GM23338 (cell line): Measurements from ENCODE around the gene LRP1B. TPM values are rescaled to one million over a fixed set of nuclear protein-coding genes. Genes with fewer than 3 reads are reported as not detected.

Experiments
- ATAC-seq: fragments of 200-7000 bp; cut with Tn5 transposase; 3 replicates; pipeline ENCODE4 v1.9.1; 2020
- DNase-seq: peaks from one replicate; pipeline ENCODE4 v3.0.0-alpha.2; 2015; ENCODE audit warnings: low spot score
- H2AFZ ChIP-seq: fragments of 200-600 bp; sonication (generic); 2 replicates; pipeline ENCODE4 v1.8.0; 2016; ENCODE audit warnings: antibody characterized with exemption, mild to moderate bottlenecking, moderate library complexity
- H3F3A ChIP-seq: fragments of 200-600 bp; sonication (generic); replicated peaks from 2 replicates; pipeline ENCODE4 v1.8.0; 2017; ENCODE audit warnings: antibody characterized with exemption, mixed run types, low read depth
- H3K27ac ChIP-seq: fragments of 200-600 bp; sonication (generic); 2 replicates; pipeline ENCODE4 v1.6.1; 2016; ENCODE audit warnings: low read depth
- H3K27me3 ChIP-seq: fragments of 200-600 bp; sonication (generic); 2 replicates; pipeline ENCODE4 v1.8.0; 2016; ENCODE audit warnings: mild to moderate bottlenecking, mixed run types, moderate library complexity; ENCODE audit not compliant: insufficient read depth
- H3K36me3 ChIP-seq: fragments of 200-600 bp; sonication (generic); 2 replicates; pipeline ENCODE4 v1.8.0; 2016; ENCODE audit warnings: mild to moderate bottlenecking; ENCODE audit not compliant: insufficient read depth
- H3K4me1 ChIP-seq: fragments of 200-600 bp; sonication (generic); 2 replicates; pipeline ENCODE4 v1.8.0; 2016; ENCODE audit warnings: mild to moderate bottlenecking, moderate library complexity; ENCODE audit not compliant: insufficient read depth
- H3K4me2 ChIP-seq: fragments of 200-600 bp; sonication (generic); 2 replicates; pipeline ENCODE4 v1.7.1; 2017; ENCODE audit warnings: mixed run types
- H3K4me3 ChIP-seq: fragments of 200-600 bp; sonication (generic); 2 replicates; pipeline ENCODE4 v1.6.1; 2016; ENCODE audit warnings: mixed run types
- H3K79me2 ChIP-seq: fragments of 200-600 bp; sonication (generic); replicated peaks from 2 replicates; pipeline ENCODE4 v1.8.0; 2017; ENCODE audit warnings: mild to moderate bottlenecking; ENCODE audit not compliant: insufficient read depth
- H3K9me2 ChIP-seq: fragments of 200-600 bp; sonication (generic); 2 replicates; pipeline ENCODE4 v1.8.0; 2017; ENCODE audit not compliant: insufficient read depth
- H4K20me1 ChIP-seq: fragments of 200-600 bp; sonication (generic); replicated peaks from 2 replicates; pipeline ENCODE4 v1.8.0; 2017; ENCODE audit warnings: mild to moderate bottlenecking; ENCODE audit not compliant: insufficient read depth
- H3K27ac Mint-ChIP-seq: 2 replicates; pipeline ENCODE4 v1.8.0; 2020; ENCODE audit warnings: inconsistent platforms, mild to moderate bottlenecking, moderate library complexity, mixed read lengths
- H3K27me3 Mint-ChIP-seq: 3 replicates; pipeline ENCODE4 v1.8.0; 2022; ENCODE audit warnings: low read depth, mild to moderate bottlenecking, moderate library complexity, mixed read lengths, inconsistent platforms; ENCODE audit not compliant: insufficient read depth, poor library complexity
- H3K36me3 Mint-ChIP-seq: 3 replicates; pipeline ENCODE4 v1.8.0; 2021; ENCODE audit warnings: low read depth, mild to moderate bottlenecking, inconsistent platforms, moderate library complexity, mixed read lengths
- H3K4me1 Mint-ChIP-seq: 3 replicates; pipeline ENCODE4 v1.8.0; 2020; ENCODE audit warnings: mild to moderate bottlenecking, inconsistent platforms, mixed read lengths
- H3K4me3 Mint-ChIP-seq: 3 replicates; pipeline ENCODE4 v1.8.0; 2021; ENCODE audit warnings: moderate library complexity, mild to moderate bottlenecking, inconsistent platforms, mixed read lengths
- H3K9me3 Mint-ChIP-seq: 3 replicates; pipeline ENCODE4 v1.8.0; 2020; ENCODE audit warnings: moderate library complexity, mild to moderate bottlenecking, inconsistent platforms, mixed read lengths
- CREB1 ChIP-seq: fragments of 250-450 bp; sonication (Bioruptor Pico); IDR thresholded peaks from 2 replicates; pipeline ENCODE4 v1.5.0; 2020; ENCODE audit warnings: low read depth, mild to moderate bottlenecking, moderate library complexity
- ETS1 ChIP-seq: IDR thresholded peaks from 2 replicates; pipeline ENCODE4 v1.6.1; 2016; ENCODE audit warnings: antibody characterized with exemption
- EZH2 ChIP-seq: fragments of 200-600 bp; sonication (generic); IDR thresholded peaks from one replicate; pipeline ENCODE4 v1.8.0; 2017; ENCODE audit warnings: antibody characterized with exemption, mild to moderate bottlenecking, low read depth; ENCODE audit not compliant: unreplicated experiment
- EZH2phosphoT487 ChIP-seq: fragments of 200-600 bp; sonication (generic); IDR thresholded peaks from one replicate; pipeline ENCODE4 v1.8.1; 2018; ENCODE audit warnings: antibody characterized with exemption; ENCODE audit not compliant: unreplicated experiment
- JUNB ChIP-seq: IDR thresholded peaks from one replicate; pipeline ENCODE4 v1.6.1; 2016; ENCODE audit warnings: antibody characterized with exemption; ENCODE audit not compliant: unreplicated experiment
- NANOG ChIP-seq: IDR thresholded peaks from 2 replicates; pipeline ENCODE4 v1.6.1; 2016; ENCODE audit warnings: antibody characterized with exemption, borderline replicate concordance
- POLR2AphosphoS5 ChIP-seq: IDR thresholded peaks from 2 replicates; pipeline ENCODE4 v1.6.1; 2016; ENCODE audit warnings: antibody characterized with exemption, low read depth
- STAT1 ChIP-seq: IDR thresholded peaks from one replicate; pipeline ENCODE4 v1.6.1; 2016; ENCODE audit warnings: antibody characterized with exemption; ENCODE audit not compliant: unreplicated experiment
- ZNF114 ChIP-seq: fragments of 250-450 bp; sonication (Bioruptor Pico); IDR thresholded peaks from 2 replicates; pipeline ENCODE4 v1.5.0; 2020; ENCODE audit warnings: mild to moderate bottlenecking, moderate library complexity
- ZNF331 ChIP-seq: fragments of 250-450 bp; sonication (Bioruptor Pico); IDR thresholded peaks from 2 replicates; pipeline ENCODE4 v1.5.0; 2020; ENCODE audit warnings: low read depth, mild to moderate bottlenecking, moderate library complexity
- polyA plus RNA-seq: library from polyadenylated mRNA; unstranded; fragments of >200 nt; fragmentation: Nextera tagmentation; extraction: Ambion mirVana; gene quantifications from 2 replicates; pipeline ENCODE4 v1.2.1, GENCODE V29; 2016
- total RNA-seq: library from RNA; depleted of rRNA; stranded (reverse); fragments of >200 nt; shearing (Covaris generic); gene quantifications from 2 replicates; pipeline ENCODE4 v1.2.3, GENCODE V29; 2014
- TF ChIP-seq, protein P1 (sequence below): fragments of 250-450 bp; sonication (Bioruptor Pico); IDR thresholded peaks from 2 replicates; pipeline ENCODE4 v1.5.0; 2020; ENCODE audit warnings: mild to moderate bottlenecking, moderate library complexity
- TF ChIP-seq, protein P2 (sequence below), 2 experiments: fragments of 200-600 bp in 1 of 2; sonication (generic) in 1 of 2; conservative IDR thresholded peaks; 2 replicates each; pipeline versions ENCODE4 v1.5.1 to v1.6.1; 2016 to 2017; ENCODE audit warnings: antibody characterized with exemption in 2 of 2, low read depth in 2 of 2, mild to moderate bottlenecking in 2 of 2, moderate library complexity in 1 of 2
- TF ChIP-seq, protein P3 (sequence below): IDR thresholded peaks from one replicate; pipeline ENCODE4 v1.6.1; 2018; ENCODE audit warnings: antibody characterized with exemption; ENCODE audit not compliant: unreplicated experiment

The LRP1B gene
- total and polyA plus RNA-seq, 2 experiments from 2014 or later: 0.15 to 0.97 TPM

- no peaks in the 10 kb centered on the region for H3K27me3 ChIP-seq
- no peak overlapping the region for H3K4me2 ChIP-seq
- no peak overlapping the region for H2AFZ ChIP-seq
- H3K79me2 ChIP-seq: no peaks in the 10 kb centered on the region
- H3F3A ChIP-seq: no peaks in the 10 kb centered on the region
- no peaks in the 10 kb centered on the region for H3K9me3 Mint-ChIP-seq
- H4K20me1 ChIP-seq: no peaks in the 10 kb centered on the region
- peaks cover 11% of the 10 kb centered on the region for H3K4me1 Mint-ChIP-seq
- H3K4me1 ChIP-seq: peaks cover 12% of the 10 kb centered on the region
- H3K4me3 Mint-ChIP-seq: no peak overlapping the region
- H3K36me3 ChIP-seq: no peaks in the 10 kb centered on the region
- DNase-seq (no peak), ATAC-seq (no peak)
- no peaks in the 10 kb centered on the region for H3K27me3 Mint-ChIP-seq
- no peak overlapping the region for H3K4me3 ChIP-seq
- H3K9me2 ChIP-seq: no peaks in the 10 kb centered on the region
- H3K27ac Mint-ChIP-seq: no peak overlapping the region
- no peak for TF ChIP-seq ZNF114 (CRISPR knock-in tag)
- no peak for TF ChIP-seq NANOG
- no peak for TF ChIP-seq JUNB
- TF ChIP-seq, protein P1, sequence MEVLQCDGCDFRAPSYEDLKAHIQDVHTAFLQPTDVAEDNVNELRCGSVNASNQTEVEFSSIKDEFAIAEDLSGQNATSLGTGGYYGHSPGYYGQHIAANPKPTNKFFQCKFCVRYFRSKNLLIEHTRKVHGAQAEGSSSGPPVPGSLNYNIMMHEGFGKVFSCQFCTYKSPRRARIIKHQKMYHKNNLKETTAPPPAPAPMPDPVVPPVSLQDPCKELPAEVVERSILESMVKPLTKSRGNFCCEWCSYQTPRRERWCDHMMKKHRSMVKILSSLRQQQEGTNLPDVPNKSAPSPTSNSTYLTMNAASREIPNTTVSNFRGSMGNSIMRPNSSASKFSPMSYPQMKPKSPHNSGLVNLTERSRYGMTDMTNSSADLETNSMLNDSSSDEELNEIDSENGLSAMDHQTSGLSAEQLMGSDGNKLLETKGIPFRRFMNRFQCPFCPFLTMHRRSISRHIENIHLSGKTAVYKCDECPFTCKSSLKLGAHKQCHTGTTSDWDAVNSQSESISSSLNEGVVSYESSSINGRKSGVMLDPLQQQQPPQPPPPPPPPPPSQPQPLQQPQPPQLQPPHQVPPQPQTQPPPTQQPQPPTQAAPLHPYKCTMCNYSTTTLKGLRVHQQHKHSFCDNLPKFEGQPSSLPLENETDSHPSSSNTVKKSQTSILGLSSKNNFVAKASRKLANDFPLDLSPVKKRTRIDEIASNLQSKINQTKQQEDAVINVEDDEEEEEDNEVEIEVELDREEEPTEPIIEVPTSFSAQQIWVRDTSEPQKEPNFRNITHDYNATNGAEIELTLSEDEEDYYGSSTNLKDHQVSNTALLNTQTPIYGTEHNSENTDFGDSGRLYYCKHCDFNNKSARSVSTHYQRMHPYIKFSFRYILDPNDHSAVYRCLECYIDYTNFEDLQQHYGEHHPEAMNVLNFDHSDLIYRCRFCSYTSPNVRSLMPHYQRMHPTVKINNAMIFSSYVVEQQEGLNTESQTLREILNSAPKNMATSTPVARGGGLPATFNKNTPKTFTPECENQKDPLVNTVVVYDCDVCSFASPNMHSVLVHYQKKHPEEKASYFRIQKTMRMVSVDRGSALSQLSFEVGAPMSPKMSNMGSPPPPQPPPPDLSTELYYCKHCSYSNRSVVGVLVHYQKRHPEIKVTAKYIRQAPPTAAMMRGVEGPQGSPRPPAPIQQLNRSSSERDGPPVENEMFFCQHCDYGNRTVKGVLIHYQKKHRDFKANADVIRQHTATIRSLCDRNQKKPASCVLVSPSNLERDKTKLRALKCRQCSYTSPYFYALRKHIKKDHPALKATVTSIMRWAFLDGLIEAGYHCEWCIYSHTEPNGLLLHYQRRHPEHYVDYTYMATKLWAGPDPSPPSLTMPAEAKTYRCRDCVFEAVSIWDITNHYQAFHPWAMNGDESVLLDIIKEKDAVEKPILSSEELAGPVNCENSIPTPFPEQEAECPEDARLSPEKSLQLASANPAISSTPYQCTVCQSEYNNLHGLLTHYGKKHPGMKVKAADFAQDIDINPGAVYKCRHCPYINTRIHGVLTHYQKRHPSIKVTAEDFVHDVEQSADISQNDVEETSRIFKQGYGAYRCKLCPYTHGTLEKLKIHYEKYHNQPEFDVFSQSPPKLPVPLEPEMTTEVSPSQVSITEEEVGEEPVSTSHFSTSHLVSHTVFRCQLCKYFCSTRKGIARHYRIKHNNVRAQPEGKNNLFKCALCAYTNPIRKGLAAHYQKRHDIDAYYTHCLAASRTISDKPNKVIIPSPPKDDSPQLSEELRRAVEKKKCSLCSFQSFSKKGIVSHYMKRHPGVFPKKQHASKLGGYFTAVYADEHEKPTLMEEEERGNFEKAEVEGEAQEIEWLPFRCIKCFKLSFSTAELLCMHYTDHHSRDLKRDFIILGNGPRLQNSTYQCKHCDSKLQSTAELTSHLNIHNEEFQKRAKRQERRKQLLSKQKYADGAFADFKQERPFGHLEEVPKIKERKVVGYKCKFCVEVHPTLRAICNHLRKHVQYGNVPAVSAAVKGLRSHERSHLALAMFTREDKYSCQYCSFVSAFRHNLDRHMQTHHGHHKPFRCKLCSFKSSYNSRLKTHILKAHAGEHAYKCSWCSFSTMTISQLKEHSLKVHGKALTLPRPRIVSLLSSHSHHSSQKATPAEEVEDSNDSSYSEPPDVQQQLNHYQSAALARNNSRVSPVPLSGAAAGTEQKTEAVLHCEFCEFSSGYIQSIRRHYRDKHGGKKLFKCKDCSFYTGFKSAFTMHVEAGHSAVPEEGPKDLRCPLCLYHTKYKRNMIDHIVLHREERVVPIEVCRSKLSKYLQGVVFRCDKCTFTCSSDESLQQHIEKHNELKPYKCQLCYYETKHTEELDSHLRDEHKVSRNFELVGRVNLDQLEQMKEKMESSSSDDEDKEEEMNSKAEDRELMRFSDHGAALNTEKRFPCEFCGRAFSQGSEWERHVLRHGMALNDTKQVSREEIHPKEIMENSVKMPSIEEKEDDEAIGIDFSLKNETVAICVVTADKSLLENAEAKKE (CRISPR knock-in tag): no peak
- TF ChIP-seq, protein P2, sequence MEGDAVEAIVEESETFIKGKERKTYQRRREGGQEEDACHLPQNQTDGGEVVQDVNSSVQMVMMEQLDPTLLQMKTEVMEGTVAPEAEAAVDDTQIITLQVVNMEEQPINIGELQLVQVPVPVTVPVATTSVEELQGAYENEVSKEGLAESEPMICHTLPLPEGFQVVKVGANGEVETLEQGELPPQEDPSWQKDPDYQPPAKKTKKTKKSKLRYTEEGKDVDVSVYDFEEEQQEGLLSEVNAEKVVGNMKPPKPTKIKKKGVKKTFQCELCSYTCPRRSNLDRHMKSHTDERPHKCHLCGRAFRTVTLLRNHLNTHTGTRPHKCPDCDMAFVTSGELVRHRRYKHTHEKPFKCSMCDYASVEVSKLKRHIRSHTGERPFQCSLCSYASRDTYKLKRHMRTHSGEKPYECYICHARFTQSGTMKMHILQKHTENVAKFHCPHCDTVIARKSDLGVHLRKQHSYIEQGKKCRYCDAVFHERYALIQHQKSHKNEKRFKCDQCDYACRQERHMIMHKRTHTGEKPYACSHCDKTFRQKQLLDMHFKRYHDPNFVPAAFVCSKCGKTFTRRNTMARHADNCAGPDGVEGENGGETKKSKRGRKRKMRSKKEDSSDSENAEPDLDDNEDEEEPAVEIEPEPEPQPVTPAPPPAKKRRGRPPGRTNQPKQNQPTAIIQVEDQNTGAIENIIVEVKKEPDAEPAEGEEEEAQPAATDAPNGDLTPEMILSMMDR (conservative IDR thresholded peaks at IDR 0.05; ENCODE audit: low read depth in 2 of 2): no peak
- TF ChIP-seq, protein P3, sequence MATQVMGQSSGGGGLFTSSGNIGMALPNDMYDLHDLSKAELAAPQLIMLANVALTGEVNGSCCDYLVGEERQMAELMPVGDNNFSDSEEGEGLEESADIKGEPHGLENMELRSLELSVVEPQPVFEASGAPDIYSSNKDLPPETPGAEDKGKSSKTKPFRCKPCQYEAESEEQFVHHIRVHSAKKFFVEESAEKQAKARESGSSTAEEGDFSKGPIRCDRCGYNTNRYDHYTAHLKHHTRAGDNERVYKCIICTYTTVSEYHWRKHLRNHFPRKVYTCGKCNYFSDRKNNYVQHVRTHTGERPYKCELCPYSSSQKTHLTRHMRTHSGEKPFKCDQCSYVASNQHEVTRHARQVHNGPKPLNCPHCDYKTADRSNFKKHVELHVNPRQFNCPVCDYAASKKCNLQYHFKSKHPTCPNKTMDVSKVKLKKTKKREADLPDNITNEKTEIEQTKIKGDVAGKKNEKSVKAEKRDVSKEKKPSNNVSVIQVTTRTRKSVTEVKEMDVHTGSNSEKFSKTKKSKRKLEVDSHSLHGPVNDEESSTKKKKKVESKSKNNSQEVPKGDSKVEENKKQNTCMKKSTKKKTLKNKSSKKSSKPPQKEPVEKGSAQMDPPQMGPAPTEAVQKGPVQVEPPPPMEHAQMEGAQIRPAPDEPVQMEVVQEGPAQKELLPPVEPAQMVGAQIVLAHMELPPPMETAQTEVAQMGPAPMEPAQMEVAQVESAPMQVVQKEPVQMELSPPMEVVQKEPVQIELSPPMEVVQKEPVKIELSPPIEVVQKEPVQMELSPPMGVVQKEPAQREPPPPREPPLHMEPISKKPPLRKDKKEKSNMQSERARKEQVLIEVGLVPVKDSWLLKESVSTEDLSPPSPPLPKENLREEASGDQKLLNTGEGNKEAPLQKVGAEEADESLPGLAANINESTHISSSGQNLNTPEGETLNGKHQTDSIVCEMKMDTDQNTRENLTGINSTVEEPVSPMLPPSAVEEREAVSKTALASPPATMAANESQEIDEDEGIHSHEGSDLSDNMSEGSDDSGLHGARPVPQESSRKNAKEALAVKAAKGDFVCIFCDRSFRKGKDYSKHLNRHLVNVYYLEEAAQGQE: no peak
- no peak for TF ChIP-seq EZH2phosphoT487
- TF ChIP-seq STAT1: no peak
- no peak for TF ChIP-seq ZNF331
- no peak for TF ChIP-seq ETS1
- no peak for TF ChIP-seq POLR2AphosphoS5
- TF ChIP-seq CREB1: no peak
- no peak for TF ChIP-seq EZH2
- H3K36me3 Mint-ChIP-seq: no peaks in the 10 kb centered on the region
- H3K27ac ChIP-seq: no peak overlapping the region
Observed at GRCh38 chr2:140286377-140286776, 1844.4 kb downstream of the LRP1B start.
